Measurements from ENCODE around the gene CORO2A.
"Not testable (repeated sequence)": the region's sequence is repeated elsewhere in the genome, so short reads cannot be mapped to it uniquely, and the experiment has no call there.

The CORO2A gene

GRCh38 chr9:98189412-98189811 lies 3.0 kb downstream of the CORO2A start:
- no peak for DNase-seq

- no peak for DNase-seq
Observed at GRCh38 chr9:98187926-98188325, 4.5 kb downstream of the CORO2A start.

GRCh38 chr9:98186236-98186635 lies 6.2 kb downstream of the CORO2A start:
- no peak for DNase-seq

GRCh38 chr9:98185611-98186171 lies 6.7 kb downstream of the CORO2A start:
- DNase-seq: no peak

- no peak for DNase-seq
Observed at GRCh38 chr9:98185021-98185567, 7.3 kb downstream of the CORO2A start.

- no peak for DNase-seq
Observed at GRCh38 chr9:98184326-98184725, 8.1 kb downstream of the CORO2A start.

- DNase-seq: no peak
Observed at GRCh38 chr9:98182889-98183599, 9.4 kb downstream of the CORO2A start.

- no peak for DNase-seq
Observed at GRCh38 chr9:98182069-98182820, 10.2 kb downstream of the CORO2A start.

GRCh38 chr9:98181746-98182068 lies 10.7 kb downstream of the CORO2A start:
- no peak for DNase-seq

GRCh38 chr9:98180996-98181395 lies 11.4 kb downstream of the CORO2A start:
- DNase-seq: no peak

GRCh38 chr9:98178874-98179850 lies 13.3 kb downstream of the CORO2A start:
- DNase-seq: no peak

GRCh38 chr9:98176391-98177259 lies 15.8 kb downstream of the CORO2A start:
- DNase-seq: no peak

- DNase-seq: no peak
Observed at GRCh38 chr9:98175762-98176161, 16.7 kb downstream of the CORO2A start.

GRCh38 chr9:98175028-98175569 lies 17.3 kb downstream of the CORO2A start:
- no peak for DNase-seq

GRCh38 chr9:98174502-98174918 lies 17.9 kb downstream of the CORO2A start:
- not testable (repeated sequence) for DNase-seq

GRCh38 chr9:98173181-98173580 lies 19.3 kb downstream of the CORO2A start:
- DNase-seq: no peak

GRCh38 chr9:98172604-98173003 lies 19.8 kb downstream of the CORO2A start:
- no peak for DNase-seq

GRCh38 chr9:98171176-98171925 lies 21.1 kb downstream of the CORO2A start:
- no peak for DNase-seq

- peak; percentile 17 for DNase-seq
Observed at GRCh38 chr9:98168941-98169488, 23.4 kb downstream of the CORO2A start.

GRCh38 chr9:98168153-98168780 lies 24.2 kb downstream of the CORO2A start:
- no peak for DNase-seq
